Measurements from ENCODE around the gene AP4S1.

DNA sequence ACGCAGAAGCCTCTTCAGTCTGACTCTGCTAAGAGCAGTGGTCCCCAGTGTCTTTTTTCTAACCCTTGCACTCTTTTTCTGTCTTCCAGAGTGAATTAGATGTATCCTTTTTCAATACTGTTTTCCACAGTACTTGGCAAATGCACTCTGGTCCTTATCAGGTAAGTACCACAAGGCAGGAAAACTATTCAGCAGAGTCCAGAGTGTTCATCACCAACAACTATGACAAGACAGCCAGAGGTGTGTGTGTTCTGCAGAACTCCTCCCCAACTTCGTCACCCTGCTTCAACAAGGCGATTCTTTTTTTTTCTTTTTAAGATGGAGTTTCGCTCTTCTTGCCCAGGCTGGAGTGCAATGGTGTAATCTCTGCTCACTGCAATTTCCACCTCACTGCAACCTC is 55.0 kb downstream of the AP4S1 start:
- TF ChIP-seq POLR2A (IDR thresholded peaks at IDR 0.05; ENCODE audit: low read depth, low read length) (no peak), TAF1 (IDR thresholded peaks at IDR 0.05; ENCODE audit: low read depth, low read length) (no peak), POLR2AphosphoS5 (IDR thresholded peaks at IDR 0.05; ENCODE audit: low read depth, low read length) (no peak), PAX5 (IDR thresholded peaks at IDR 0.05; ENCODE audit: insufficient read depth, low read length, severe bottlenecking) (no peak), SPI1 (IDR thresholded peaks at IDR 0.05; ENCODE audit: low read depth, low read length) (no peak)
